ENCODE data around the gene SLC4A4. TPM values are rescaled to one million over a fixed set of nuclear protein-coding genes. Genes with fewer than 3 reads are reported as not detected.

Gene SLC4A4
- total RNA-seq, 1 donor from 2014 or later: not detected

GRCh38 chr4:71303850-71304249 is 35.0 kb upstream of the SLC4A4 start:
- no peak for ATAC-seq (ENCODE audit: low read depth)
- TF ChIP-seq CTCF (IDR thresholded peaks at IDR 0.05): no peak
- no peaks in the 10 kb centered on the region for H3K9me3 Mint-ChIP-seq
- no peak overlapping the region for H3K27ac Mint-ChIP-seq
- H3K4me3 Mint-ChIP-seq: no peak overlapping the region
- POLR2A ChIA-PET: no interaction called here
- no peaks in the 10 kb centered on the region for H3K4me1 Mint-ChIP-seq
- no peaks in the 10 kb centered on the region for H3K36me3 Mint-ChIP-seq (ENCODE audit: low read depth)
- intact Hi-C loops (cut with micrococcal nuclease): no loop called here
- peaks cover 8% of the 10 kb centered on the region for H3K27me3 Mint-ChIP-seq
- CTCF ChIA-PET: no interaction called here
- DNase-seq: no peak

GRCh38 chr4:71304289-71304850 is 34.5 kb upstream of the SLC4A4 start:
- CTCF ChIA-PET: interaction anchor here (0.5 kb wide), 1 partner anchor 1159 kb away, joined by 4 read pairs; no protein-coding TSS in a partner anchor

GRCh38 chr4:71307729-71308128 is 31.1 kb upstream of the SLC4A4 start:
- ATAC-seq (ENCODE audit: low read depth) (no peak), DNase-seq (no peak)
- intact Hi-C loops (cut with micrococcal nuclease): no loop called here
- peaks cover 2% of the 10 kb centered on the region for H3K9me3 Mint-ChIP-seq
- TF ChIP-seq CTCF (IDR thresholded peaks at IDR 0.05): no peak
- H3K27me3 Mint-ChIP-seq: peaks cover 5% of the 10 kb centered on the region
- no peaks in the 10 kb centered on the region for H3K4me1 Mint-ChIP-seq
- ChIA-PET POLR2A (no interaction called here), CTCF (no interaction called here)
- H3K27ac Mint-ChIP-seq: no peak overlapping the region
- H3K36me3 Mint-ChIP-seq (ENCODE audit: low read depth): no peaks in the 10 kb centered on the region
- H3K4me3 Mint-ChIP-seq: no peak overlapping the region

More at GRCh38 chr4:71304289-71304850, 34.5 kb upstream of the SLC4A4 start:
- TF ChIP-seq CTCF (IDR thresholded peaks at IDR 0.05): no peak
- intact Hi-C loops (cut with micrococcal nuclease): no loop called here
- Mint-ChIP-seq H3K27ac (no peak overlapping the region), H3K4me1 (no peaks in the 10 kb centered on the region), H3K4me3 (no peak overlapping the region), H3K36me3 (ENCODE audit: low read depth) (no peaks in the 10 kb centered on the region), H3K9me3 (no peaks in the 10 kb centered on the region), H3K27me3 (peaks cover 8% of the 10 kb centered on the region)
- ATAC-seq (ENCODE audit: low read depth) (no peak), DNase-seq (no peak)
- POLR2A ChIA-PET: no interaction called here

- POLR2A ChIA-PET: no interaction called here
- TF ChIP-seq CTCF (IDR thresholded peaks at IDR 0.05): no peak
- Mint-ChIP-seq H3K27me3 (peaks cover 6% of the 10 kb centered on the region), H3K4me1 (no peaks in the 10 kb centered on the region), H3K4me3 (no peak overlapping the region), H3K27ac (no peak overlapping the region), H3K9me3 (no peaks in the 10 kb centered on the region), H3K36me3 (ENCODE audit: low read depth) (no peaks in the 10 kb centered on the region)
- intact Hi-C loops (cut with micrococcal nuclease): no loop called here
- DNase-seq (no peak), ATAC-seq (ENCODE audit: low read depth) (no peak)
- CTCF ChIA-PET: no interaction called here
These were observed 16.4 kb upstream of the SLC4A4 start for GRCh38 chr4:71322425-71322824.

- peaks cover 1% of the 10 kb centered on the region for H3K27me3 Mint-ChIP-seq
- no peak for TF ChIP-seq CTCF (IDR thresholded peaks at IDR 0.05)
- no peak overlapping the region for H3K4me3 Mint-ChIP-seq
- intact Hi-C loops (cut with micrococcal nuclease): no loop called here
- no peaks in the 10 kb centered on the region for H3K4me1 Mint-ChIP-seq
- POLR2A ChIA-PET: no interaction called here
- ATAC-seq (ENCODE audit: low read depth): no peak
- H3K36me3 Mint-ChIP-seq (ENCODE audit: low read depth): no peaks in the 10 kb centered on the region
- DNase-seq: no peak
- CTCF ChIA-PET: no interaction called here
- no peaks in the 10 kb centered on the region for H3K9me3 Mint-ChIP-seq
- no peak overlapping the region for H3K27ac Mint-ChIP-seq
These were observed 5.5 kb upstream of the SLC4A4 start for GRCh38 chr4:71333368-71333767.

Measured in activated B cell treated with CpG ODN at 0.5 μM for 24 hours (primary cell).